Testis (tissue), 2 donors: Measurements from ENCODE around the gene ATP5MG.

Experiments used
- CTCF ChIP-seq, 3 experiments: fragments of 450-650 bp in 2 of 3; fragments of 200-600 bp in 1 of 3; sonication (generic) in 1 of 3; IDR thresholded peaks; one replicate each; pipeline ENCODE4 v1.5.1; 2016 to 2019; ENCODE audit warnings: antibody characterized with exemption in 3 of 3, mild to moderate bottlenecking in 2 of 3, moderate library complexity in 1 of 3
- POLR2A ChIP-seq: fragments of 450-650 bp; IDR thresholded peaks from one replicate; pipeline ENCODE4 v1.6.1; 2017; ENCODE audit warnings: antibody characterized with exemption, mild to moderate bottlenecking, moderate library complexity

GRCh38 chr11:118415062-118415738 lies 13.8 kb downstream of the ATP5MG start:
- TF ChIP-seq CTCF (IDR thresholded peaks at IDR 0.05) (no peak), POLR2A (no peak)
